SK-N-SH (cell line): Measurements from ENCODE around the gene PAF1. TPM values are rescaled to one million over a fixed set of nuclear protein-coding genes. Genes with fewer than 3 reads are reported as not detected.

Source experiments
- CTCF ChIA-PET: fragments of 300-600, 350-600 bp; formaldehyde crosslinking; extraction: SDS; loops from one replicate; lab custom pipeline; 2021; lab: Yijun Ruan, JAX
- POLR2A ChIA-PET: fragments of 350-600 bp; sonication (Branson Sonifier 250); formaldehyde crosslinking; extraction: SDS; loops from one replicate; lab custom pipeline; 2020; ENCODE audit warnings: antibody characterized with exemption, inconsistent platforms; lab: Yijun Ruan, JAX
- DNase-seq: peaks from one replicate; pipeline ENCODE4 v3.0.0; 2012
- H2AFZ ChIP-seq: fragments of 200-600 bp; sonication (generic); 2 replicates; pipeline ENCODE4 v1.8.1; 2016; ENCODE audit warnings: antibody characterized with exemption, mild to moderate bottlenecking, low read depth
- H3F3A ChIP-seq: fragments of 200-600 bp; sonication (generic); replicated peaks from 2 replicates; pipeline ENCODE3; 2016; ENCODE audit warnings: antibody characterized with exemption, mild to moderate bottlenecking; ENCODE audit not compliant: insufficient read depth
- H3K27ac ChIP-seq, 2 experiments: fragments of 200-500 bp in 1 of 2; fragments of 200-600 bp in 1 of 2; sonication (Bioruptor generic) in 1 of 2; sonication (generic), shearing (Covaris generic) in 1 of 2; 2 replicates each; pipeline versions ENCODE4 v1.5.1 to v1.6.1; 2014 to 2016; ENCODE audit warnings: low read depth in 2 of 2, inconsistent platforms in 1 of 2, low read length in 1 of 2, mild to moderate bottlenecking in 1 of 2, mixed read lengths in 1 of 2
- H3K27me3 ChIP-seq: fragments of 200-600 bp; sonication (generic), shearing (Covaris generic); 2 replicates; pipeline ENCODE4 v1.6.1; 2016; ENCODE audit warnings: mixed run types; ENCODE audit not compliant: insufficient read depth
- H3K36me3 ChIP-seq, 2 experiments: fragments of 200-500 bp in 1 of 2; fragments of 200-600 bp in 1 of 2; sonication (Bioruptor generic) in 1 of 2; sonication (generic) in 1 of 2; replicated peaks in 1 of 2; 2 replicates each; pipeline versions ENCODE3 to v1.5.1; 2014 to 2016; ENCODE audit warnings: low read length in 1 of 2, mild to moderate bottlenecking in 1 of 2; ENCODE audit not compliant: insufficient read depth in 2 of 2, control insufficient read depth in 1 of 2
- H3K4me1 ChIP-seq, 2 experiments: fragments of 200-500 bp in 1 of 2; fragments of 200-600 bp in 1 of 2; sonication (Bioruptor generic) in 1 of 2; sonication (generic), shearing (Covaris generic) in 1 of 2; 2 replicates each; pipeline versions ENCODE4 v1.5.1 to v1.6.1; 2014 to 2016; ENCODE audit warnings: low read depth in 1 of 2, low read length in 1 of 2, mixed run types in 1 of 2; ENCODE audit not compliant: insufficient read depth in 2 of 2, control insufficient read depth in 1 of 2
- H3K4me2 ChIP-seq: fragments of 200-600 bp; sonication (generic), shearing (Covaris generic); 2 replicates; pipeline ENCODE4 v1.6.1; 2017; ENCODE audit warnings: mixed run types
- H3K4me3 ChIP-seq, 2 experiments: fragments of 200-500 bp in 1 of 2; fragments of 200-600 bp in 1 of 2; sonication (Bioruptor generic) in 1 of 2; sonication (generic), shearing (Covaris generic) in 1 of 2; 2 replicates each; pipeline versions ENCODE4 v1.5.1 to v1.8.1; 2014 to 2016; ENCODE audit warnings: low read depth in 2 of 2, inconsistent platforms in 1 of 2, low read length in 1 of 2, mild to moderate bottlenecking in 1 of 2, mixed read lengths in 1 of 2, moderate library complexity in 1 of 2
- H3K79me2 ChIP-seq: fragments of 200-600 bp; sonication (generic); 2 replicates; pipeline ENCODE4 v1.8.1; 2017; ENCODE audit warnings: mild to moderate bottlenecking; ENCODE audit not compliant: insufficient read depth
- H3K9ac ChIP-seq: fragments of 200-600 bp; sonication (generic); 2 replicates; pipeline ENCODE4 v1.6.1; 2017; ENCODE audit warnings: mixed run types
- H3K9me2 ChIP-seq: fragments of 200-600 bp; sonication (generic); 2 replicates; pipeline ENCODE4 v1.6.1; 2017; ENCODE audit warnings: mixed run types
- H3K9me3 ChIP-seq: fragments of 200-600 bp; sonication (generic); 2 replicates; pipeline ENCODE4 v1.6.1; 2017; ENCODE audit warnings: mixed run types, mild to moderate bottlenecking, moderate library complexity
- H4K20me1 ChIP-seq: fragments of 200-600 bp; sonication (generic); 2 replicates; pipeline ENCODE4 v1.6.1; 2017; ENCODE audit warnings: mild to moderate bottlenecking, mixed run types; ENCODE audit not compliant: insufficient read depth
- CHD2 ChIP-seq: fragments of 150-350 bp; IDR thresholded peaks from 2 replicates; pipeline ENCODE4 v1.6.1; 2018; ENCODE audit warnings: low read length; ENCODE audit not compliant: partially characterized antibody
- CTCF ChIP-seq: fragments of 200-600 bp; sonication (generic); IDR thresholded peaks from 2 replicates; pipeline ENCODE4 v1.6.1; 2017; ENCODE audit warnings: antibody characterized with exemption, mild to moderate bottlenecking, moderate library complexity
- ELF1 ChIP-seq: IDR thresholded peaks from 2 replicates; pipeline ENCODE4 v1.4.0; 2012
- FOXM1 ChIP-seq: IDR thresholded peaks from 2 replicates; pipeline ENCODE4 v1.4.0; 2012; ENCODE audit warnings: low read depth, mild to moderate bottlenecking
- MXI1 ChIP-seq: IDR thresholded peaks from 2 replicates; pipeline ENCODE4 v1.6.1; 2012; ENCODE audit warnings: mild to moderate bottlenecking, low read depth, low read length, improper control_type of control experiment
- NFIC ChIP-seq: IDR thresholded peaks from 2 replicates; pipeline ENCODE4 v1.4.0; 2012; ENCODE audit warnings: borderline replicate concordance
- NRF1 ChIP-seq: IDR thresholded peaks from 2 replicates; pipeline ENCODE4 v1.6.1; 2012; ENCODE audit warnings: low read depth, mild to moderate bottlenecking, low read length
- POLR2AphosphoS5 ChIP-seq: IDR thresholded peaks from 2 replicates; pipeline ENCODE4 v1.6.1; 2012; ENCODE audit warnings: low read depth, low read length
- RCOR1 ChIP-seq: fragments of 150-350 bp; IDR thresholded peaks from 2 replicates; pipeline ENCODE4 v1.6.1; 2017; ENCODE audit warnings: antibody characterized with exemption, low read length
- REST ChIP-seq: IDR thresholded peaks from 2 replicates; pipeline ENCODE4 v1.6.1; 2012; ENCODE audit warnings: mild to moderate bottlenecking, low read depth, low read length, moderate library complexity
- SIN3A ChIP-seq: IDR thresholded peaks from 2 replicates; pipeline ENCODE4 v1.6.1; 2012; ENCODE audit warnings: low read depth, mild to moderate bottlenecking, low read length, moderate library complexity, borderline replicate concordance
- TAF1 ChIP-seq: IDR thresholded peaks from 2 replicates; pipeline ENCODE4 v1.6.1; 2012; ENCODE audit warnings: low read depth, mild to moderate bottlenecking, low read length, moderate library complexity, borderline replicate concordance
- USF2 ChIP-seq: fragments of 150-350 bp; IDR thresholded peaks from 2 replicates; pipeline ENCODE4 v1.6.1; 2017; ENCODE audit warnings: antibody characterized with exemption, low read length, low read depth, borderline replicate concordance
- WGBS: methylation state at CpG from one replicate; pipeline ENCODE4 v1.1.6; 2017; ENCODE audit warnings: low lambda C conversion rate; 5-methylcytosine and 5-hydroxymethylcytosine counted together
- polyA plus RNA-seq, 3 experiments: library from polyadenylated mRNA; depleted of rRNA; stranded (reverse); fragments of >200 nt; gene quantifications; 2 replicates each; pipeline ENCODE4 v1.2.3, GENCODE V29; 2012

PAF1 gene
- polyA plus RNA-seq, 1 of the 3 experiments (the other 2 are of a cell fraction), result 65.3 TPM

GRCh38 chr19:39406656-39407409 lies 15.9 kb upstream of the PAF1 start, which contains the start of gene ZFP36:
TSS of gene ZFP36 (plus strand) at chr19:39406847. CDS start at chr19:39406905, 58 bp downstream.
- POLR2A ChIA-PET, result interaction anchor here (0.9 to 2.5 kb wide), 3 partner anchors 9 to 29 kb away, joined by 3 to 12 read pairs (median 4); partner anchors contain the start of genes MED29, PAF1 and RPS16
- Histone ChIP-seq H2AFZ (no peak within 1 kb of the TSS), H3K9me3 (no peaks in the 10 kb centered on the region), H3K4me3 (peak within 1 kb of the TSS; percentile 82 to 98), H3K79me2 (peaks cover 28% of the 10 kb centered on the region), H3K36me3 (peaks cover 0 to 7% of the 10 kb centered on the region in 2 experiments), H4K20me1 (peaks cover 19% of the 10 kb centered on the region), H3K27ac (peak within 1 kb of the TSS; percentile 84 to 91), H3F3A (peaks cover 47% of the 10 kb centered on the region), H3K4me1 (peaks cover 41% of the 10 kb centered on the region in 2 experiments; a peak in 3 of 4 replicates), H3K27me3 (no peaks in the 10 kb centered on the region), H3K9me2 (no peaks in the 10 kb centered on the region), H3K9ac (peak within 1 kb of the TSS; percentile 97), H3K4me2 (peak within 1 kb of the TSS; percentile 92)
- CTCF ChIA-PET, result interaction anchor here (1.0 to 3.9 kb wide), 2 partner anchors 9 to 125 kb away, joined by 3 to 52 read pairs; partner anchors contain the start of gene EID2B
- WGBS, result 10% methylated on average over 17 of the region's 56 CpGs
- TF ChIP-seq POLR2AphosphoS5 (peak; percentile 99), MXI1 (peak; percentile 54), NFIC (0 out of 2 replicates have a peak, but pooled peaks have one; percentile 8), CHD2 (peak; percentile 20), CTCF (0 out of 2 replicates have a peak, but pooled peaks have one; percentile 14), NRF1 (0 out of 2 replicates have a peak, but pooled peaks have one; percentile 15), ELF1 (peak; percentile 32), RCOR1 (0 out of 2 replicates have a peak, but pooled peaks have one; percentile 6), FOXM1 (no peak), REST (no peak), USF2 (no peak), SIN3A (peak; percentile 91), TAF1 (peak; percentile 70; the same call in 1 of the 2 replicates)
- DNase-seq, result peak; percentile 94
